Measurements from ENCODE around the gene KLKB1.
"Not testable (repeated sequence)": the region's sequence is repeated elsewhere in the genome, so short reads cannot be mapped to it uniquely, and the experiment has no call there.

Gene KLKB1

DNA sequence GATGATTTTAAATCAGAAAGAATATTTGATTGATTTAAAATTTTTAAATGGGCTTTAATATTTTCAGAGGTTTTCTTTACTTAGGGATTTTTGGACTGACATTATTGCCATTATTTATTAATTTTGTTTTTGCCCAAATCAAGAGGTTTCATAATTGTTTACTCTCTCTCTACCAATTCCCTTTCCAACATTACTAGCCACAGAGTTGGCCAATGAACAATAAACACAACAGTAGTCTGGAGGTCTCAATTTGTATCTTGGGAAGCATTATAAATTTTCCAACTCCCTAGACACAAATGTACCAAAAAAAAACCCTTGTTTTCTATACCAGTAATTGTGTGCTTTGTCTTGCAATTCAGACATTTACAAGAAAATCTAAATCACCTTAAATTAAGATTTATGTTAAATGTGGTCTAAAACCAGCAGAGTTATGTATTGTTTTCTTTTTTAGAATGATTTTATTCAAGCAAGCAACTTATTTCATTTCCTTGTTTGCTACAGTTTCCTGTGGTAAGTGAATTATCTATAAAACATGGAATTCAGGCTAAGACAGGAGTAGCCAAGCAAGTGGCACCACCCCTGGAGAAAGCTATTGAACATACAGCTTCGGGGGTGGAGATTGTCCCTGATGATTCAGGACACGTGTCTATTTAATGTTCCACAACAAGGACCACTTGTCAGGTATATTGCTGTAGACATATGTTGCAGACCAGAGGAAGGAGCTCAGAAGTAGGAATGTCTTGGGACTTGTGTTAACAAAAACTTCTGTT, 622 bp downstream of the KLKB1 start:
- no peak for DNase-seq (ENCODE audit: low spot score)

DNA sequence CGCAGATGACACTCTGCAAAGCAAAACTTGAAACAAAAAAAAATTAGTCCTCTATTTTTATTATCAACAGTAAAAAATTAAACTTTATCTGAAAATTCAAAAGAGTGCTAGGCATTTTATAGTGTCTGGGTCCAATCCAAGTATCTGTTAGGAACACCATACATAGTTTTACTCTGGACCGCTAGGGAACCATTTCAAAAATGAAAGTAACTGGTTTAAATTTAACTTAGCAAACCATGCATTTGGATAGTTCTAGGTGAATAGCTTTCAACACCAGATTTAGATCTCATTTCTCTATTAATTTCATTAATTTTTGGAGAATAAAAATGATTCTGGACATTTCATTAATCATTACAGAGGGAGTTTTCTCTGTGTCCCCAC, 1.2 kb downstream of the KLKB1 start:
- no peak for DNase-seq (ENCODE audit: low spot score)

DNA sequence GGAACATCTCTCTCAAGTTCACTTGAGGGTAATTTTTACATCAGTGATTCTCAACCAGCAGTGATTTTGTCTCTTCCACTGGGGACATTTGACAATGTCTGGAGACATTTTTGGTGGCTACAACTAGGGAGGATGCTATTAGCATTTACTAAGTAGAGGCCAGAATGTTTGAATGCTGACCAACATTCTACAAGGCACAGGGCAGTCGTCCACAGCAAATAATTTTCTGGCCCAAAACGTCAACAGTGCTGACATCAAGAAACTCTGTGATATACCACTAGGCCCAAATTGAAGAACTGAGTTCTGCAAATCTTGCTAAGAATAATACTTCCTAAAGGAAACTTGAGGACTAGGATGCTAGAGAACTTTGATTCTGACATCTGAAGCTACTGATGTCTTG, 7.1 kb downstream of the KLKB1 start:
- DNase-seq (ENCODE audit: low spot score) = no peak

- DNase-seq (ENCODE audit: low spot score) = no peak
These were observed 8.8 kb downstream of the KLKB1 start for GRCh38 chr4:186236126-186236525.

- DNase-seq (ENCODE audit: low spot score) = no peak
These were observed 13.1 kb downstream of the KLKB1 start for GRCh38 chr4:186240452-186240847.

- no peak for DNase-seq (ENCODE audit: low spot score)
These were observed 13.7 kb downstream of the KLKB1 start for GRCh38 chr4:186240848-186241491.

GRCh38 chr4:186241616-186242015, 14.3 kb downstream of the KLKB1 start:
- DNase-seq (ENCODE audit: low spot score) = no peak

DNA sequence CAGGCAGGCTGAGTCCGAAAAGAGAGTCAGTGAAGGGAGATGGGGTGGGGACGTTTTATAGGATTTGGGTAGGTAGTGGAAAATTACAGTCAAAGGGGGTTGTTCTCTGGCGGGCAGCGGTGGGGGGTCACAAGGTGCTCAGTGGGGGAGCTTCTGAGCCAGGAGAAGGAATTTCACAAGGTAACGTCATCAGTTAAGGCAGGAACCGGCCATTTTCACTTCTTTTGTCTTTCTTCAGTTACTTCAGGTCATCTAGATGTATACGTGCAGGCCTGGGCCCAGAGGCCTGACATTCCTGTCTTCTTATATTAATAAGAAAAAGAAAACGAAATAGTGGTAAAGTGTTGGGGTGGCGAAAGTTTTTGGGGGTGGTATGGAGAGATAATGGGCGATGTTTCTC, 14.7 kb downstream of the KLKB1 start:
- not testable (repeated sequence) for DNase-seq (ENCODE audit: low spot score)

DNA sequence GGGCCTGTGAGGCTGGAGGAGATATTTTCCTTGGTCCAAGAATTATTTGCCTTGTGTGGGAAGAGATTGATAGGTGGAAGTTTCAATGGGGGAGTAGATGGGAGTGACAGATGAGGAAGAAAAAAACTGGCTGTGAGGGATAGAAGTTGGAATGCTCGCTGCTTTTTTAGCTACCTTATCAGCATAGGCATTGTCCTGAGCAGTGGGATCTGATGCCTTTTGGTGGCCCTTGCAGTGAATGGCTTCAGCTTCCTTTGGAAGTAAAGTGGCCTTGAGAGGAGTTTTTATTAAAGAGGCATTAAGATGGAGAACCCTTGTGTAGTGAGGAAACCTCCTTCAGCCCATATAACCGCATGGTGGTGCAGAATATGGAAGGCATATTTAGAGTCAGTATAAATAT, 16.0 kb downstream of the KLKB1 start:
- no peak for DNase-seq (ENCODE audit: low spot score)

DNA sequence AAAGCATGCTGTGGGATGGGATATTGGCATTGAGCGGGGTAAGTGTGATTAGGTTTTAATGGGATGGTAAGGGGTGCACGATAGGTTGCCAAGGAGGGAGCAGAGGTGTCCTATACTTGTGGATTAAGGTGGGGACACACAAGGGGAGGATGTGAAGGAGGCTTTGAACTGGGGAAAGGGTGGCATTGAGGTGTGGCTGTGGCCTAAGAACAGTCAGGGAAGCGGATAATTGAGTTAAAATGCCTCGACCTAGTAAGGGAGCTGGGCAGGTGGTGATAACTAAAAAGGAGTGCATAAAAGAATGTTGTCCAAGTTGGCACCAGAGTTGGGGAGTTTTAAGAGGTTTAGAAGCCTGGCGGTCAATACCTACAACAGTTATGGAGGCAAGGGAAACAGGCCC, 17.5 kb downstream of the KLKB1 start:
- no peak for DNase-seq (ENCODE audit: low spot score)

GRCh38 chr4:186247062-186247752, 19.9 kb downstream of the KLKB1 start:
- DNase-seq (ENCODE audit: low spot score) = not testable (repeated sequence)

GRCh38 chr4:186248643-186249042, 21.3 kb downstream of the KLKB1 start:
- no peak for DNase-seq (ENCODE audit: low spot score)

GRCh38 chr4:186249785-186250754, 22.8 kb downstream of the KLKB1 start:
- no peak for DNase-seq (ENCODE audit: low spot score)

DNA sequence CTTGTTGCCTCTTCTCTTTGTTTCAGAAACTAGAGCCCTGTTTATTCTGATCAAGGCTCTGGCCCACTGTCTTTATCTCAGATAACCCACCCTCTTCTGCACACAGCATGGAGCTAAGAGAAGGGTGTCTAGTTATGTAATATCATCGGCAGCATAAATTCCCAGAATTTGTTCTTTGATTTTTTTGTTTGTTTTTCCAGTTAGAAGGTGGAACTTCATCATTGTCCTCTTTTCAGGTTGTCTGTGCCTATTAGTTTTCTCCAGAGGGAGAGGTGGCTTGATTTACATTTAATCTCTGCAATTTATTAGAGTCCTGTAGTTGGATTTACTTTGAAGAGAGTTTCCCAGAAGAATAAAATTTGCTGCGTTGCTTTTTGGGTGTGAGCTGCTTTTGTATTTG, 23.5 kb downstream of the KLKB1 start:
- no peak for DNase-seq (ENCODE audit: low spot score)

DNA sequence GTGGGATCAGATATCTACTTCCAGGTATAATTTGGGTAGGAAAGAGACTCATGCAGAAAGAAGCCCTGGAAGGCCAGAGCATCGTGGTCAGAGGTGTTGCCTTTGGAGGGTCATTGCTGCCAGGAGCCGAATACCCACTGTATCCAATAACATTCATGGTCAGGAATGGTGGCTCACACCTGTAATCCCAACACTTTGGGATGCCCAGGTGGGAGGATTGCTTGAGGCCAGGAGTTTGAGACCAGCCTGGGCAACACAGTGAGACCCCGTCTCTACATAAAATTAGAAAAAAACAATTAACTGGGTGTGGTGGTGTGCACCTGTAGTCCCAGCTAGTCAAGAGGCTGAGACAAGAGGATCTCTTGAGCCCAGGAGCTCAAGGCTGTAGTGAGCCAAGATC, 27.8 kb downstream of the KLKB1 start:
- no peak for DNase-seq (ENCODE audit: low spot score)

DNA sequence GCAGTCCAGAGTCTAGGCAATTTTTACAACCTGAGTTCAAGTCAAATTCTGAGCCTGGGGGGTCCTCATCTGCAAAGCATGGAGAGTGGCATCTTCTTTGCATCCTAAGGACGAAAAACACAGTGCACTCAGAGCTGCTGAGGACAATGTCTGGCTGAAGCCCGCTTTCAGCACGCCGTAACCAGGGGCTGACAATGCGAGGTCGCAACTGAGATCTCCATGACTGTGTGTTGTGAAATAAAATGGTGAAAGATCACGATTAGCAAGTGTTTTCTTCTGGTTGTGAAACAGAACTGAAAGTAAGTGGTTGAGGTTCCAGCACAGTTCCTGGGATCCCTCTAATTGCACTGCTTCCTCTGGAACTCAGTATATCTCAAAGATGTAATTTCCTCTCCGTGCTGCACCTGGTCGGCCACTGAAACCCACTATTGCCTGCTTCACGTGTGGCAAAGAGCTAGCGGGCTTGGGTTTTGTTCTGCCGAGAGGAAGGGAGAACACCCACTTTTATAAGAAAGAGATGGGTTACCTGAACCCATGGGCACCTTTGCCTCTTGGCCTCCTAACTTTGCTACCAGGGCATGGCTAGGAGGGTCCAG, 31.0 kb downstream of the KLKB1 start:
- DNase-seq (ENCODE audit: low spot score) = no peak

- DNase-seq (ENCODE audit: low spot score) = no peak
These were observed 32.8 kb downstream of the KLKB1 start for GRCh38 chr4:186260117-186260503.

DNA sequence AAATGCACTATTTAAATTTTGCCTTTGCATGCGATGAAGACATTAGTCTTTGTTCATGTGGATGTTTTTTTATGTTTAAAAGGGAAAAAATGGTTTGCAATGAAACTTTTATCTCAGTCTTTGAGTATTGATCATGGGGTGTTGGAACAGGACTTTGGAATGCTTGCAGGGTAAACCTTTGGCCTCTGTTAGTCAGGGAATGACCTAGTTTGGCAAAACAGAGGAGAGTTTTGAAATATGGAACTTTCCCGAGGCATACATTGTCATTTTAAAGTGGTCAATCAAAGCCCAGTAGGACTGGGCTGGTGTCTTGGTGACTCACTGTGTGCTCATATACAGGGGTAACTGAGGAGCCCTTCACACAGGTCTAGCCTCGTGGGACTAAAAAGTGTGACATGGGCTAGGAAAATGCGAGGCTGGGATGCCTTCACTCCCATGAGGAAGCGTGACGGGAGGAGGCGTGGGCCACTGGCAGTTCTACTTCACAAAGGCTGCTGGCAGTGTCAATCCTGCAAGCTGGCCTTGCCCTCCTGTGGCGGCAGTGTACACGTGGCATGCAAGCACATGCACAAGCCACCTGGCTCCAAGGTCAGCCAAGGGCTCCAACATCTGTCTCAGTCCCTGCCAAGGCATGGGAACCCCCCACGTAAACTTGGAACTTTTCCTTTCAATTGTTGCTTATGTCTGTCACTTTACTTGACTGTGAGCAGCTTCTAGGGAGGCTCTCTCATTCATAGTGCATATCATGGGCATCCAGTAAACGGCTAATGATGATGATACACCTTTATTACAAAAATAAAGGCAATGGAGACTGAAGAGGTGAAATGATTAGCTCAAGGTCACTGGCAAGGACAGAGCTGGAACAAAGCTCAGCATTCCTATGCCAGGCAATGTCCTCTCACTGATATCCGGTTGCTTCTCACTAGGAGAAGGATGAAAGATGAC, 33.5 kb downstream of the KLKB1 start:
- DNase-seq (ENCODE audit: low spot score) = no peak

DNA sequence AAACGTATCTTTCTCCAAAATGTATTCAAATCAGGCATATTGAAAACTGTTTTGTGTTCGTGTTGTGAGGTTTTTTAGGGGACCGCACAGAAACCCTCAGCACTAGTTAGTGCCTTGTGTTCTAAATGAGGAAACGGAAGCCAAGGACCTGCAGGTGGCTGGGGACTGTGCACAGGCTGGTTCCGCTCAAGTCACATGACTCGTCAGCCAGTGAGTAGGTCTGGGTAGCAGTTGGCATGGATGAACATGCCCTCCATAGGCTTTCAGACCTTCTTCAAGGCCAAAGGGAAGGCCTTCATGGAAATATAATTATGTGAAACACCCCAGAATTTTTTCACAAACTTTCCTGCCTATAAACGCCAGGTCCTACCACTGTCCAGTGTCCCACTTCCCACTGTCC, 37.4 kb downstream of the KLKB1 start:
- DNase-seq (ENCODE audit: low spot score) = no peak

DNA sequence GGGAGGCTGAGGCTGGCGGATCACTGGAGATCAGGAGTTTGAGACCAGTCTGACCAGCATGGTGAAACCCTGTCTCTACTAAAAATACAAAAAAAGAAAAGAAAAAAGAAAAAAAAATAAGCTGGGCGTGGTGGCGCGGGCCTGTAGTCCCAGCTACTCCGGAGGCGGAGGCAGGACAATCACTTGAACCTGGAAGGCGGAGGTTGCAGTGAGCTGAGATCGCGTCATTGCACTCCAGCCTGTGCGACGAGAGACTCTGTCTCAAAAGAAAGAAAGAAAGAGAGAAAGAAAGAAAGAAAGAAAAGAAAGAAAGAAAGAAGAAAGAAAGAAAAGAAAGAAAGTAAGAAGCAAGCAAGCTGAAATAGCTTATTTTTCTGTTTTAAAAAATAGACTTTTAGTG, 37.9 kb downstream of the KLKB1 start:
- DNase-seq (ENCODE audit: low spot score) = not testable (repeated sequence)
